Measurements from ENCODE around the gene PIK3CB. TPM values are rescaled to one million over a fixed set of nuclear protein-coding genes. Genes with fewer than 3 reads are reported as not detected.
"Not testable (repeated sequence)": the region's sequence is repeated elsewhere in the genome, so short reads cannot be mapped to it uniquely, and the experiment has no call there.

Gene PIK3CB
- total RNA-seq, 1 donor from 2014 or later, result 23.5 TPM

DNA sequence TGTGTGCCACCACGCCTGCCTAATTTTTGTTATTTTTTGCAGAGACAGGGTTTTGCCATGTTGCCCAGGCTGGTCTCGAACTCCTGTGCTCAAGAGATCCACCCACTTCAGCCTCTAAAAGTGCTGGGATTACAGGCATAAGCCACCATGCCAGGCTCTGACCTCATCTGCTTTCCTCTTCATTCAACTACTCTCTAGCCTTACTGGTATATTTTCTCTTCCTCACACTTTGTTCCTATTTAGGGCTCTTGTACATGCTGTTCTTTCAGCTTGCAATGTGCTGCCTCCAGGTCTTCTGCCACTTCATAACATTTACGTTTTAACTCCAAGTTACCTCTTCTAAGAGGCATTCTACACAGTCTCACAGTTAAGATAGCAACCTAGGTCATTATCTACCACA lies 34.9 kb downstream of the PIK3CB start:
- Mint-ChIP-seq H3K27ac (no peak overlapping the region), H3K36me3 (no peaks in the 10 kb centered on the region), H3K4me3 (no peak overlapping the region)

GRCh38 chr3:138797508-138798038 lies 37.2 kb downstream of the PIK3CB start:
- no peak for DNase-seq (ENCODE audit: low spot score in 2 of 2, unreplicated experiment in 2 of 2)
- no peak for TF ChIP-seq CTCF (IDR thresholded peaks at IDR 0.05; ENCODE audit: unreplicated experiment)
- Mint-ChIP-seq H3K9me3 (no peaks in the 10 kb centered on the region), H3K4me3 (no peak overlapping the region), H3K27ac (no peak overlapping the region), H3K36me3 (peaks cover 17% of the 10 kb centered on the region), H3K4me1 (no peaks in the 10 kb centered on the region), H3K27me3 (ENCODE audit: low read depth) (no peaks in the 10 kb centered on the region)

More for the DNA sequence above, 34.9 kb downstream of the PIK3CB start:
- Mint-ChIP-seq H3K27me3 (ENCODE audit: low read depth) (no peaks in the 10 kb centered on the region), H3K4me1 (no peaks in the 10 kb centered on the region), H3K9me3 (no peaks in the 10 kb centered on the region)
- TF ChIP-seq CTCF (IDR thresholded peaks at IDR 0.05; ENCODE audit: unreplicated experiment), result no peak
- DNase-seq (ENCODE audit: low spot score in 2 of 2, unreplicated experiment in 2 of 2), result no peak

DNA sequence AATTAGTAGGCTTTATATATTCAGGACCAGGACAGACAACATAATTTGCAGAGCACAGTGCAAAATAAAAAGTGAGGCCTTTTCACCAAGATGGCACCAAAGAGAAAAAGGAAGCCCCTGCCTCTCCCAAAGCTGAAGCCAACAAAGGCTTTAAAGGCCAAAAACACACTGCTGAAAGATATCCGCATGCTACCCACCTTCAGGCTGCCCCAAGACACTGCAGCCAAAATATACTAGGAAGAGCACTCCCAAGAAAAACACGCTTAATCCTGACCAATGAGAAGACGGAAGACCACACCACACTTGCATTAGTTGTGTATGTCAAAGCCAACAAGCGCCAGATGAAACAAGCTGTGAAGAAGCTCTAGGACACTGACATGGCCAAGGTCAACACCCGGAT lies 38.0 kb downstream of the PIK3CB start:
- H3K4me1 Mint-ChIP-seq, result no peaks in the 10 kb centered on the region
- DNase-seq (ENCODE audit: low spot score in 2 of 2, unreplicated experiment in 2 of 2), result no peak
- H3K27me3 Mint-ChIP-seq (ENCODE audit: low read depth), result no peaks in the 10 kb centered on the region
- no peak overlapping the region for H3K27ac Mint-ChIP-seq
- no peak for TF ChIP-seq CTCF (IDR thresholded peaks at IDR 0.05; ENCODE audit: unreplicated experiment)
- peaks cover 17% of the 10 kb centered on the region for H3K36me3 Mint-ChIP-seq
- no peaks in the 10 kb centered on the region for H3K9me3 Mint-ChIP-seq
- H3K4me3 Mint-ChIP-seq, result no peak overlapping the region

GRCh38 chr3:138786788-138787271 lies 47.9 kb downstream of the PIK3CB start:
- Mint-ChIP-seq H3K4me1 (peaks cover 3% of the 10 kb centered on the region), H3K27me3 (ENCODE audit: low read depth) (no peaks in the 10 kb centered on the region), H3K9me3 (no peaks in the 10 kb centered on the region), H3K4me3 (no peak overlapping the region), H3K36me3 (peaks cover 22% of the 10 kb centered on the region), H3K27ac (peak overlapping the region; percentile 67)
- DNase-seq (ENCODE audit: low spot score in 2 of 2, unreplicated experiment in 2 of 2), result no peak
- TF ChIP-seq CTCF (IDR thresholded peaks at IDR 0.05; ENCODE audit: unreplicated experiment), result no peak

GRCh38 chr3:138785951-138786350 lies 48.8 kb downstream of the PIK3CB start:
- no peak for DNase-seq (ENCODE audit: low spot score in 2 of 2, unreplicated experiment in 2 of 2)
- Mint-ChIP-seq H3K36me3 (peaks cover 16% of the 10 kb centered on the region), H3K4me1 (peaks cover 3% of the 10 kb centered on the region), H3K9me3 (no peaks in the 10 kb centered on the region), H3K27ac (no peak overlapping the region), H3K27me3 (ENCODE audit: low read depth) (no peaks in the 10 kb centered on the region), H3K4me3 (no peak overlapping the region)
- no peak for TF ChIP-seq CTCF (IDR thresholded peaks at IDR 0.05; ENCODE audit: unreplicated experiment)

- H3K9me3 Mint-ChIP-seq, result not testable (repeated sequence)
These were observed 49.3 kb downstream of the PIK3CB start for GRCh38 chr3:138785362-138785857.

More at GRCh38 chr3:138785362-138785857, 49.3 kb downstream of the PIK3CB start:
- H3K4me3 Mint-ChIP-seq; DNase-seq (ENCODE audit: low spot score in 2 of 2, unreplicated experiment in 2 of 2); H3K4me1 Mint-ChIP-seq; H3K27me3 Mint-ChIP-seq (ENCODE audit: low read depth); H3K27ac Mint-ChIP-seq: not testable (repeated sequence)
- H3K36me3 Mint-ChIP-seq, result peaks cover 15% of the 10 kb centered on the region
